ENCODE data around the gene PNMA8A.

DNA sequence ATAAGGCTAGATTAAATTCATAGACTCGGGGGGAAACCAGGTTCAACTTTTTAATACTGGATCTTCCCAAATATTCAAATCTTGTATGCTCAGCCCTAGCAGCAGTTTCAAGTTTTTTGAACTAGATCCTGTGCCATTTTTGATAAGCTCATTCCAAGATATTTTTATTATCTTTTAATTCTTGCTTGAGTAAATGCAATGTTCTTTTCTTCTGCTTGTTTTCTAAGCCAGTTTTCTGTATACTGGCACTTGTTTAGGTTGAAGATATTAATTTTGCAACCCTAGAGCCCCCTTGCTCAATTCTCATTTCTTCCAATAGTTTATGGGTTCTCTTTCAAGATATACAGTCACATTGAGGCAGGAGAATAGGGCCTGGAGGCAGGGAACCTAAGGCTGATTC lies 29.5 kb downstream of the PNMA8A start:
- TF ChIP-seq, protein P1, sequence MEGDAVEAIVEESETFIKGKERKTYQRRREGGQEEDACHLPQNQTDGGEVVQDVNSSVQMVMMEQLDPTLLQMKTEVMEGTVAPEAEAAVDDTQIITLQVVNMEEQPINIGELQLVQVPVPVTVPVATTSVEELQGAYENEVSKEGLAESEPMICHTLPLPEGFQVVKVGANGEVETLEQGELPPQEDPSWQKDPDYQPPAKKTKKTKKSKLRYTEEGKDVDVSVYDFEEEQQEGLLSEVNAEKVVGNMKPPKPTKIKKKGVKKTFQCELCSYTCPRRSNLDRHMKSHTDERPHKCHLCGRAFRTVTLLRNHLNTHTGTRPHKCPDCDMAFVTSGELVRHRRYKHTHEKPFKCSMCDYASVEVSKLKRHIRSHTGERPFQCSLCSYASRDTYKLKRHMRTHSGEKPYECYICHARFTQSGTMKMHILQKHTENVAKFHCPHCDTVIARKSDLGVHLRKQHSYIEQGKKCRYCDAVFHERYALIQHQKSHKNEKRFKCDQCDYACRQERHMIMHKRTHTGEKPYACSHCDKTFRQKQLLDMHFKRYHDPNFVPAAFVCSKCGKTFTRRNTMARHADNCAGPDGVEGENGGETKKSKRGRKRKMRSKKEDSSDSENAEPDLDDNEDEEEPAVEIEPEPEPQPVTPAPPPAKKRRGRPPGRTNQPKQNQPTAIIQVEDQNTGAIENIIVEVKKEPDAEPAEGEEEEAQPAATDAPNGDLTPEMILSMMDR (IDR thresholded peaks at IDR 0.05; ENCODE audit: low read length), result no peak
- no peak for TF ChIP-seq EZH2phosphoT487 (IDR thresholded peaks at IDR 0.05; ENCODE audit: low read length)
- TF ChIP-seq EZH2 (optimal IDR thresholded peaks at IDR 0.05; ENCODE audit: low read depth, low read length), result no peak

Data from MM.1S (cell line).